Stimulated activated naive B cell treated with anti-CD40 and anti-IgM and Interleukin-4, amounts not matched to agents 10 μg/mL and 1 μg/mL and 100 μg/mL, for 72 hours (primary cell): Measurements from ENCODE around the gene TAF11L8.
"Not testable (repeated sequence)": the region's sequence is repeated elsewhere in the genome, so short reads cannot be mapped to it uniquely, and the experiment has no call there.

Source experiments
- ATAC-seq, 2 donors: fragments of 150-1000 bp; cut with Tn5 transposase; replicated peaks; 2 replicates each; pipeline ENCODE4 v1.10.0; 2021; ENCODE audit warnings: moderate library complexity in 1 of 2
- DNase-seq: peaks from one replicate; pipeline ENCODE4 v3.0.0; 2021
- H3K27ac Mint-ChIP-seq: one replicate; pipeline ENCODE4 v1.8.0; 2022; ENCODE audit warnings: mild to moderate bottlenecking, mixed read lengths
- H3K27me3 Mint-ChIP-seq, 2 donors: one replicate each; pipeline ENCODE4 v1.8.0; 2022; ENCODE audit warnings: mixed read lengths in 2 of 2
- H3K36me3 Mint-ChIP-seq, 2 donors: one replicate each; pipeline ENCODE4 v1.8.0; 2022; ENCODE audit warnings: mixed read lengths in 2 of 2, mild to moderate bottlenecking in 1 of 2
- H3K4me1 Mint-ChIP-seq, 2 donors: one replicate each; pipeline ENCODE4 v1.8.0; 2022; ENCODE audit warnings: mixed read lengths in 2 of 2, mild to moderate bottlenecking in 1 of 2
- H3K4me3 Mint-ChIP-seq, 2 donors: one replicate each; pipeline ENCODE4 v1.8.0; 2022; ENCODE audit warnings: mild to moderate bottlenecking in 2 of 2, mixed read lengths in 2 of 2, moderate library complexity in 1 of 2
- H3K9me3 Mint-ChIP-seq, 2 donors: one replicate each; pipeline ENCODE4 v1.8.0; 2022; ENCODE audit warnings: mixed read lengths in 2 of 2, mild to moderate bottlenecking in 1 of 2

The TAF11L8 gene

DNA sequence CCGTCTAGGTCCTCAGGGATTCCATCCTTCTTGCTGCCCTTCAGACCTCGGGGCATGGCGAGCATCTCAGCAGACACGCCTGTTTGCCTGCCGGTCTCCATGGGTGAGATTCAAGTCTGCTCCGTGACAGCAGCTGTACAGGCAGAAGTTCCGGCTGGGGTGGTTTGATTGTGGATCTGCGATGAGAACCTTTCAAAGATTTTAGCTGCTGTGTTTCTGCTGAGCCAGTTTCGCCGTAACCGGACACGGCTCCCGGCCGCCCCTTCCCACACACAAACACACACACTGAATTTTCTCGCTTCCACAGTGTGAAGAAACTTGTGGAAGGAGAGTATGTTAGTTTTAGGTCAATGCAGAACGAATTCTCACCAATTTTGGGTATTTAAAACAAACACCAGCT is at the start of gene TAF11L8:
TSS of gene TAF11L8 (minus strand) at position 101 of the 400 bp plus-strand sequence.
- H3K27me3 Mint-ChIP-seq, DNase-seq, H3K4me3 Mint-ChIP-seq, ATAC-seq, H3K27ac Mint-ChIP-seq, H3K4me1 Mint-ChIP-seq, H3K9me3 Mint-ChIP-seq, H3K36me3 Mint-ChIP-seq: not testable (repeated sequence)

DNA sequence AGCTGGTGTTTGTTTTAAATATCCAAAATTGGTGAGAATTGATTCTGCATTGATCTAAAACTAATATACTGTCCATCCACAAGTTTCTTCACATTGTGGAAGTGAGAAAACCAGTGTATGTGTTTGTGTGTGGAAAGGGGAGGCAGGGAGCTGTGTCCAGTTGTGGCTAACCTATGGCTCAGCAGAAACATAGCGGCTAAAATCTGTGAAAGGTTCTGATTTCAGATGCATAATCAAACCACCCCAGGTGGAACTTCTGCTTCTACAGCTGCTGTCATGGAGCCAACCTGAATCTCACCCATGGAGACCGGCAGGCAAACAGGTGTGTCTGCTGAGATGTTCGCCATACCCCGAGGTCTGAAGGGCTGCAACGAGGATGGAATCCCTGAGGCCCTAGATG is 43.4 kb upstream of the TAF11L8 start, which contains the start of gene TAF11L14:
TSS of gene TAF11L14 (plus strand) at position 301 of the 400 bp plus-strand sequence.
- DNase-seq (no peak), ATAC-seq (no peak)
- Mint-ChIP-seq H3K9me3 (no peaks in the 10 kb centered on the region), H3K4me3 (no peak within 1 kb of the TSS), H3K36me3 (no peaks in the 10 kb centered on the region), H3K4me1 (no peaks in the 10 kb centered on the region), H3K27me3 (no peaks in the 10 kb centered on the region), H3K27ac (peak within 1 kb of the TSS; percentile 47)

DNA sequence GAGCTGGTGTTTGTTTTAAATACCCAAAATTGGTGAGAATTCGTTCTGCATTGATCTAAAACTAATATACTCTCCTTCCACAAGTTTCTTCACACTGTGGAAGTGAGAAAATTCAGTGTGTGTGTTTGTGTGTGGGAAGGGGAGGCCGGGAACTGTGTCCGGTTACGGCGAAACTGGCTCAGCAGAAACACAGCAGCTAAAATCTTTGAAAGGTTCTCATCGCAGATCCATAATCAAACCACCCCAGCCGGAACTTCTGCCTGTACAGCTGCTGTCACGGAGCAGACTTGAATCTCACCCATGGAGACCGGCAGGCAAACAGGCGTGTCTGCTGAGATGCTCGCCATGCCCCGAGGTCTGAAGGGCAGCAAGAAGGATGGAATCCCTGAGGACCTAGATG is 41.0 kb upstream of the TAF11L8 start, which contains the start of gene TAF11L13:
TSS of gene TAF11L13 (plus strand) at position 301 of the 400 bp plus-strand sequence.
- H3K4me1 Mint-ChIP-seq, H3K4me3 Mint-ChIP-seq, H3K9me3 Mint-ChIP-seq, H3K27me3 Mint-ChIP-seq, DNase-seq, ATAC-seq, H3K36me3 Mint-ChIP-seq, H3K27ac Mint-ChIP-seq: not testable (repeated sequence)

DNA sequence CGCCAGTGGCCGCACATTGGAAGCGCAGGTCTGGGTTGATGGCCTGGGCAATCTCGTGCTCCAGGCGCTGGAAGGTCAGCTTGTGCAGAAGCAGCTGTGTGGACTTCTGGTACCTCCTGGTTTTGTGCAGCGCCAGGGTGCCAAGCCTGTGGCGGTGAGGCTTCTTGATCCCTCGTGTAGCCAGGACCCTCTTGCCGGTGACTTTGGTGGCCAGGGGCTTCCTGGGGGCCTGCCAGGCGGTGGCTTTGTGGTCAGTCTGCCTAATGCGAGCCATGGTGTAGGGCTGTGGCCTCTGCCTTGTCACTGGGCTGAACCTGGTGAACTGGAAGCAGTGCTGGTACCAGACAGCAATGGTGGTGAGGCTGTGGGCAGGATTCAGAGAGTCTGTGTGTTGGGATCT is 34.9 kb upstream of the TAF11L8 start:
- Mint-ChIP-seq H3K4me1 (no peaks in the 10 kb centered on the region), H3K4me3 (no peak overlapping the region), H3K9me3 (peaks cover 0 to 2% of the 10 kb centered on the region in 2 donors), H3K27ac (no peak overlapping the region), H3K27me3 (no peaks in the 10 kb centered on the region), H3K36me3 (no peaks in the 10 kb centered on the region)
- no peak for DNase-seq
- no peak for ATAC-seq

DNA sequence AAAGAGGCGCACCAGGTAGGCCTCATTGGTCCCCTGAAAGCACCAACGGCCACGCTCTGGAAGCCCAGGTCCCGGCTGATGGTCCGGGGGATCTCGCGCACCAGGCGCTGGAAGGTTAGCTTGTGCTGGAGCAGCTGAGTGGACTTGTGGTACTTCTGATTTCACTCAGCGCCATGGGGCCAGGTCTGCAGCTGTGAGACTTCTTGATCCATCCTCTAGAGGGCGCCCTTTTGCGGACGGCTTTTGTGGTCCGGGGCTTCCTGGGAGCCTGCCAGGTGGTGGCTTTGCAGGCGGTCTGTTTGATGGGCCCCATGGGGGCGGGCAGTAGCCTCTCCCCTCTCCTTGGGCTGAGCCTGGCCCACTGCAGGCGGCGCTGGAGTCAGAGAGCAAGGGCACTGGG is 29.9 kb upstream of the TAF11L8 start:
- Mint-ChIP-seq H3K9me3 (peaks cover 0 to 2% of the 10 kb centered on the region in 2 donors), H3K4me3 (no peak overlapping the region), H3K27ac (no peak overlapping the region), H3K4me1 (no peaks in the 10 kb centered on the region), H3K27me3 (no peaks in the 10 kb centered on the region), H3K36me3 (no peaks in the 10 kb centered on the region)
- no peak for ATAC-seq
- DNase-seq: no peak

DNA sequence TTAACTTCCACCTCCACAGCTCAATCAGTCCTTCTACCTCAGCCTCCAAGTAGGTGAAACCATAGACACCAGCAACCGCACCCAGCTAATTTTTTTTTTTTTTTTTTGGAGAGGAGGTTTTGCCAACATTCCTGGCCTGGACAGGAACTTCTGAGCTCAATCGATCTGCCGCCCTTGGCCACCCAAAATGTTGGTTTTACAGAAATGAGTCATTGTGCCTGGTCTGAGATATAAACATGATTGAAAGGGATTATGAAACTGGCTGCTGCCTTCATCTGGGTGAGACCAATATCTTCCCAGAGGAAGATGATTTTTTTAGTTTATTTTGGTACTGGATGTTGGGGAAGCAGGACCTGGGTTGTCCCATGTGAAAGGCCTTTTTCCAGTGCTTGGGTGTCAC is 28.6 kb upstream of the TAF11L8 start:
- Mint-ChIP-seq H3K36me3 (no peaks in the 10 kb centered on the region), H3K4me3 (no peak overlapping the region), H3K4me1 (no peaks in the 10 kb centered on the region), H3K9me3 (peaks cover 0 to 2% of the 10 kb centered on the region in 2 donors), H3K27me3 (no peaks in the 10 kb centered on the region), H3K27ac (no peak overlapping the region)
- ATAC-seq: no peak
- DNase-seq: no peak

DNA sequence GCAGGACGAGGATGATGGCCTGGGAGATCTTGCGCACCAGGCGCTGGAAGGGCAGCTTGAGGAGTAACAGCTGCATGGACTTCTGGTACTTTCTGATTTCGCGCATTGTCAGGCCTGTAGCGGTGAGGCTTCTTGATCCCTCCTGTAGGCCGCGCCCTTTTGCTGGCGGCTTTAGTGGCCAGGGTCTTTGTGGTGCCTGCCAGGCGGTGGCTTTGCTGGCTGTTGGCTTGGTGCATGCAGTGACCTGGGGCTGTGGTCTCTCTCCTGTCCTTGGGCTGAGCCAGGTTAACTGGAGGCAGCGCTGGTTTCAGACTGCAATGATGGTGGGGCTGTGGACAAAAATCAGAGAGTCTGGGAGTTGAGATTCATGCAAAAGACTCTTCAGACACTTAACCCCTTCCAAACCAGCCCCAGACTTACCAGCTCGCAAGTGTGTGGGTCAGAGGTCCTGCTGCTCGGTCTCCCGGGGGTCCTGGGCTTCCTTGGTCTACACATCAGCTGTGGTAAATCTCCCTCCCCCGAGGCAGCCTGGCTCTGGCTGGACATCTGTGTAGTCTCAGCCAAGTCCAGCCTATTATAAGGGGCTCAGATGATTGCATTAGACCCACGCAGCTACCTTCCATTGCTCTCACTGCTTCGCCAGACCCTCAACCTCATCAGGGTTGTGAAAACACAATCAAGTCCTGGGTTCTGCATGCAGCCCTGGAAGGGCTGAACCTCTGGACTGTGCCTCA is 24.3 kb upstream of the TAF11L8 start:
- H3K27me3 Mint-ChIP-seq: peaks cover 0 to 5% of the 10 kb centered on the region in 2 donors
- ATAC-seq: no peak
- H3K4me3 Mint-ChIP-seq: no peak overlapping the region

DNA sequence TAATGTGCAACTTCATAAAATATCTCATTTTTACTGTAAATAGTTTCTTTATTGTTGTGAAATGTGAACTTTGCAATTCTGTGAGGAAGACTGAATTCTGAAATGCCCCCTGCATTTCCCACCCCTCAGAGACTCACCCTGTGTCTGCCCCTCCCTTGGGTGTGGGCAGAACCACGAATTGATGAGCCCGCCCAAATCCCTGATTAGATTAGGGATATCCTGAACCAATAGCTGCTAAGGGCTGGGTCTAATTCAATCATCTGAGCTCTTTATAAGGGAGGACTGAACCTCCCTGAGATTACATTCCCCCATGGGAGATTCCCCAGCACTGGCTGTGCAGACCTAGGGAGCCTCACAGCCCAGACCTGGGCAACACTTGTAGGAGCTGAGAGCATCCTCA is 19.3 kb upstream of the TAF11L8 start, which contains the start of gene TAF11L12:
TSS of gene TAF11L12 (plus strand) at position 301 of the 400 bp plus-strand sequence.
- not testable (repeated sequence) for H3K4me3 Mint-ChIP-seq, H3K27ac Mint-ChIP-seq, H3K9me3 Mint-ChIP-seq, H3K27me3 Mint-ChIP-seq, ATAC-seq, DNase-seq, H3K36me3 Mint-ChIP-seq, H3K4me1 Mint-ChIP-seq

More for the DNA sequence above, 24.3 kb upstream of the TAF11L8 start:
- Mint-ChIP-seq H3K9me3 (peaks cover 0 to 2% of the 10 kb centered on the region in 2 donors), H3K36me3 (no peaks in the 10 kb centered on the region), H3K4me1 (no peaks in the 10 kb centered on the region), H3K27ac (no peak overlapping the region)
- DNase-seq: no peak

DNA sequence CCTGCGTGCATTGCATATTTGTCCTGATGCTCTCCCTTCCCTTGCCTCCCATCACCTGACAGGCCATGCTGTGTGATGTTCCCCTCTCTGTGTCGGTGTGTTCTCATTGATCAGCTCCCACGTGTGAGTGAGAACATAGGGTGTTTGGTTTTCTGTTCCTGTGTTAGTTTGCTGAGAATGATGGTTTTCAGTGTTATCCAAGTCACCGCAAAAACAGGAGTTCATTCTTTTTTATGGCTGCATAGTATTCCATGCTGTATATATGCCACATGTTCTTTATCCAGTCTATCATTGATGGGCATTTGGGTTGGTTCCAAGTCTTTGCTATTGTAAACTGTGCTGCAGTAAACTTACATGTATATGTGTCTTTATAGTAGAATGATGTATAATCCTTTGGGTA is 16.7 kb upstream of the TAF11L8 start:
- H3K27ac Mint-ChIP-seq, H3K36me3 Mint-ChIP-seq, H3K4me3 Mint-ChIP-seq, ATAC-seq, H3K9me3 Mint-ChIP-seq, H3K4me1 Mint-ChIP-seq, H3K27me3 Mint-ChIP-seq, DNase-seq: not testable (repeated sequence)

DNA sequence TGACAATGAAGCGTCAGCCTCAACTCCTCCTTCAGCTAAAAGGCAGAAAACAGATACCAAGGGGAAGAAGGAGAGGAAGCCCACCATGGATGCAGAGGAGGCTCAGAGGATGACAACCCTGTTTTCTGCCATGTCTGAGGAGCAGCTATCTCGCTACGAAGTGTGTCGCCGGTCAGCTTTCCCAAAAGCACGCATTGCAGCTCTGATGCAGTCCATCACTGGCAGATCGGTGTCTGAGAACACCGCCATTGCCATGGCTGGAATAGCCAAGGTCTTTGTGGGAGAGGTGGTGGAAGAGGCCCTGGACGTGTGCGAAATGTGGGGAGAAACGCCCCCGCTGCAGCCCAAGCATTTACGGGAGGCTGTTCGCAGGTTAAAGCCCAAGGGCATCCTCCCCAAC is 14.2 kb upstream of the TAF11L8 start:
- Mint-ChIP-seq H3K27ac (no peak overlapping the region), H3K4me3 (no peak overlapping the region), H3K4me1 (no peaks in the 10 kb centered on the region), H3K9me3 (no peaks in the 10 kb centered on the region), H3K36me3 (no peaks in the 10 kb centered on the region), H3K27me3 (no peaks in the 10 kb centered on the region)
- DNase-seq (no peak), ATAC-seq (no peak)

DNA sequence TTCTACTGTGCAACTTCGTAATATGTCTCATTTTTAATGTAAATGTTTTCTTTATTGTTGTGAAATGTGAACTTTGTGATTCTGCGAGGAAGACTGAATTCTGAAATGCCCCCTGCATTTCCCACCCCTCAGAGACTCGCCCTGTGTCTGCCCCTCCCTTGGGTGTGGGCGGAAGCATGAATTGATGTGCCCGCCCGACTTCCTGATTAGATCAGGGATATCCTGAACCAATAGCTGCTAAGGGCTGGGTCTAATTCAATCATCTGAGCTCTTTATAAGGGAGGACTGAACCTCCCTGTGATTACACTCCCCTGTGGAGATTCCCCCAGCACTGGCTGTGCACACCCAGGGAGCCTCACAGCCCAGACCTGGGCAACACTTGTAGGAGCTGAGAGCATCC is 13.1 kb upstream of the TAF11L8 start, which contains the start of gene TAF11L11:
TSS of gene TAF11L11 (plus strand) at position 304 of the 400 bp plus-strand sequence.
- not testable (repeated sequence) for DNase-seq, H3K27ac Mint-ChIP-seq, H3K4me3 Mint-ChIP-seq

DNA sequence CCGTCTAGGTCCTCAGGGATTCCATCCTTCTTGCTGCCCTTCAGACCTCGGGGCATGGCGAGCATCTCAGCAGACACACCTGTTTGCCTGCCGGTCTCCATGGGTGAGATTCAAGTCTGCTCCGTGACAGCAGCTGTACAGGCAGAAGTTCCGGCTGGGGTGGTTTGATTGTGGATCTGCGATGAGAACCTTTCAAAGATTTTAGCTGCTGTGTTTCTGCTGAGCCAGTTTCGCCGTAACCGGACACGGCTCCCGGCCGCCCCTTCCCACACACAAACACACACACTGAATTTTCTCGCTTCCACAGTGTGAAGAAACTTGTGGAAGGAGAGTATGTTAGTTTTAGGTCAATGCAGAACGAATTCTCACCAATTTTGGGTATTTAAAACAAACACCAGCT is 7.0 kb upstream of the TAF11L8 start, which contains the start of gene TAF11L10:
TSS of gene TAF11L10 (minus strand) at position 101 of the 400 bp plus-strand sequence.
- H3K27ac Mint-ChIP-seq, ATAC-seq, H3K9me3 Mint-ChIP-seq, DNase-seq, H3K4me3 Mint-ChIP-seq, H3K27me3 Mint-ChIP-seq, H3K36me3 Mint-ChIP-seq, H3K4me1 Mint-ChIP-seq: not testable (repeated sequence)

More for the DNA sequence above, 13.1 kb upstream of the TAF11L8 start, which contains the start of gene TAF11L11:
- H3K36me3 Mint-ChIP-seq, H3K27me3 Mint-ChIP-seq, H3K4me1 Mint-ChIP-seq, H3K9me3 Mint-ChIP-seq, ATAC-seq: not testable (repeated sequence)

DNA sequence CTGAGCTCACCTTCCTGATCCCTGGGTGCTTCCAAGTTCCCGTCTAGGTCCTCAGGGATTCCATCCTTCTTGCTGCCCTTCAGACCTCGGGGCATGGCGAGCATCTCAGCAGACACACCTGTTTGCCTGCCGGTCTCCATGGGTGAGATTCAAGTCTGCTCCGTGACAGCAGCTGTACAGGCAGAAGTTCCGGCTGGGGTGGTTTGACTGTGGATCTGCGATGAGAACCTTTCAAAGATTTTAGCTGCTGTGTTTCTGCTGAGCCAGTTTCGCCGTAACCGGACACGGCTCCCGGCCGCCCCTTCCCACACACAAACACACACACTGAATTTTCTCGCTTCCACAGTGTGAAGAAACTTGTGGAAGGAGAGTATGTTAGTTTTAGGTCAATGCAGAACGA is 3.5 kb upstream of the TAF11L8 start, which contains the start of gene TAF11L9:
TSS of gene TAF11L9 (minus strand) at position 140 of the 400 bp plus-strand sequence.
- not testable (repeated sequence) for H3K36me3 Mint-ChIP-seq, H3K4me3 Mint-ChIP-seq, H3K27ac Mint-ChIP-seq, H3K4me1 Mint-ChIP-seq, H3K27me3 Mint-ChIP-seq, ATAC-seq, H3K9me3 Mint-ChIP-seq
- DNase-seq: peak; percentile 0

DNA sequence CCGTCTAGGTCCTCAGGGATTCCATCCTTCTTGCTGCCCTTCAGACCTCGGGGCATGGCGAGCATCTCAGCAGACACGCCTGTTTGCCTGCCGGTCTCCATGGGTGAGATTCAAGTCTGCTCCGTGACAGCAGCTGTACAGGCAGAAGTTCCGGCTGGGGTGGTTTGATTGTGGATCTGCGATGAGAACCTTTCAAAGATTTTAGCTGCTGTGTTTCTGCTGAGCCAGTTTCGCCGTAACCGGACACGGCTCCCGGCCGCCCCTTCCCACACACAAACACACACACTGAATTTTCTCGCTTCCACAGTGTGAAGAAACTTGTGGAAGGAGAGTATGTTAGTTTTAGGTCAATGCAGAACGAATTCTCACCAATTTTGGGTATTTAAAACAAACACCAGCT is 5.1 kb downstream of the TAF11L8 start, which contains the start of gene TAF11L7:
TSS of gene TAF11L7 (minus strand) at position 101 of the 400 bp plus-strand sequence.
- not testable (repeated sequence) for ATAC-seq, H3K27ac Mint-ChIP-seq, H3K4me3 Mint-ChIP-seq, H3K27me3 Mint-ChIP-seq, H3K4me1 Mint-ChIP-seq, H3K9me3 Mint-ChIP-seq, H3K36me3 Mint-ChIP-seq, DNase-seq
